ENCODE data around the gene PLLP.
"Not testable (repeated sequence)": the region's sequence is repeated elsewhere in the genome, so short reads cannot be mapped to it uniquely, and the experiment has no call there.

Gene PLLP

GRCh38 chr16:57303021-57303909 lies 18.8 kb upstream of the PLLP start:
- DNase-seq (ENCODE audit: low spot score), result no peak

DNA sequence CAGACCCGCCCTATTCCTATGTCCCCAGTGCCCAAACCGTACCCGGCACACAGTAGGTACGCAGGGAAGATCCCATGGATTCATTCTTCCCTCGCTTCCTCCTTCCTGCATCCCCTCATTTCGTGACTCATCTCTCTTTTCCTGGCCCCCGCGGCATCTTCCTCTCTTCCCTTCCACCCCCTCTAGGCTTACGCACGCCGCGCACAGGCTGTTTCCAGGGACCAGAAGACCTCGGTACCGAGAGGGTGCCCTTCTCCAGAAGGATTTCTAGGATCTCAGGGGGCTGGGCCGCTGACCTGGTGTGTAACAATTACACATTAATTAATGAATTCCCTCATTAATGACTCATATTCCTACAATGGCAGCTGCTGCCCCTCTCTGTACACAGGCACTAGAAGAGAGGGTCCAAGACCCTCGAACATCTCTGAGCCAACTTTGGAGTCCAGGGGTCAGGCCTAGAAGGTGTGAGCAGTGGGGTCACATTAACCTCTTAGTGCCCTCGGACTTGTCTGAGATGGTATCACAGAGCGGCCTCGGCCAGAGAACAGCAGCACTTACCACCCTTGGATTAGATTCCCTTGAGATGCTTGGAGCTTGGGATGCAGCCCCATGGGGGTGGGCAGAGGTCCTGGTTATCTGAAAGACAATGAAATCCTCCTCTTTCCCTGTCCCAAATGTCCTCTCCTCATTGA lies 16.8 kb upstream of the PLLP start:
- no peak for DNase-seq (ENCODE audit: low spot score)

DNA sequence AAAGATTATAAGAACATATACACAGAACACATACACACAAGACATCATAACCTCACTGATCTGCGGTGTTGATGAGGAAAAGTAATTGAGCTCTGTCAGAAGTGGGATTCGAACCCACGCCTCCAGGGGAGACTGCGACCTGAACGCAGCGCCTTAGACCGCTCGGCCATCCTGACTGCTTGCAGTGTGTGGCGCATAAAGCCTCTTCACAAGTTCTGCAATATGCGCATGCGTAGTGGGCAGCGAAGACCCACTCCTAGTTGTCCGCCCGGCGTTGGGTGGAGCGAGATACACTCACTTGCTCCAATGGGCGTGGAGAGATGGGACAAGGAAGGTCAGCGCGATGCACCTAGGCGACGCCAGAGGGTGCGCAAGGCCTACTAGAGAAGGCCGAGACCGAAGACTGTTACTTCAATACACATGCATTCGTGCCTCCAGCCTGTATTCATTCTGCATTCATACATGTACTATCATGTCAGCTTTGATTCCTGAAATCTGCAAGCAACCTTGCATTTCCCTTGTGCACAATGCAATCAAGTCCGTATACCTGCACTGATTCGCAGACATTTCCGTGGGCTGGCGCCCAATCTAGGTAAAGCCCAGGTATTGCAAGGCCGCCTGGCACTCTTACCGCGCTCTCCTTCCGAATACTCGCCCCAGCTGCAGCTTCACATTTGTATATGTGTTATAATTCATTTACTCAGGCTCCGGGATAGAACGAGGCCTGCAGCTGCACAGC lies 16.1 kb upstream of the PLLP start:
- peak; percentile 99 for DNase-seq (ENCODE audit: low spot score)

- peak; percentile 86 for DNase-seq (ENCODE audit: low spot score)
Observed at GRCh38 chr16:57299719-57300386, 15.4 kb upstream of the PLLP start.

- DNase-seq (ENCODE audit: low spot score), result peak; percentile 53
Observed at GRCh38 chr16:57299009-57299718, 14.7 kb upstream of the PLLP start.

DNA sequence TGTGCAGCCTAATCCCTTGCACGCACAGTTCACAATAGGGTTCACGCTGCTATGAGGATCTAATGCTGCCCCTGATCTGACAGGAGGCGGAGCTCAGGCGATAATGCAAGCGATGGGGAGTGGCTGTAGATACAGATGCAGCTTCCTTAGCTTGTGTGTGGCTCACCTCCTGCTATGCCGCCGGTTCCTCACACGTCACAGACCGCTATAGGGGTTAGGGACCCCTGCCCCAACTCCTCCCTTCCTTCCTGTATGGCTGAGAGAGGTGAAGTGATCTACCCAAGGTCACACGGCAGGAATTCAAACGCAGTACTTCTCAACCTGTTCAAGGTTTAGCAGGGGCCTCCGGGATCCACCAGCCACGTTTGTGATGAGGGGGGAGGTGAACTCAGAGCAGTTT lies 13.4 kb upstream of the PLLP start:
- DNase-seq (ENCODE audit: low spot score), result peak; percentile 45

- no peak for DNase-seq (ENCODE audit: low spot score)
Observed at GRCh38 chr16:57289391-57290257, 5.2 kb upstream of the PLLP start.

GRCh38 chr16:57285379-57285778 lies 907 bp upstream of the PLLP start:
- DNase-seq (ENCODE audit: low spot score), result no peak

GRCh38 chr16:57284952-57285363 lies 486 bp upstream of the PLLP start:
- DNase-seq (ENCODE audit: low spot score), result no peak

- no peak for DNase-seq (ENCODE audit: low spot score)
Observed at GRCh38 chr16:57283959-57284208, 588 bp downstream of the PLLP start.

DNA sequence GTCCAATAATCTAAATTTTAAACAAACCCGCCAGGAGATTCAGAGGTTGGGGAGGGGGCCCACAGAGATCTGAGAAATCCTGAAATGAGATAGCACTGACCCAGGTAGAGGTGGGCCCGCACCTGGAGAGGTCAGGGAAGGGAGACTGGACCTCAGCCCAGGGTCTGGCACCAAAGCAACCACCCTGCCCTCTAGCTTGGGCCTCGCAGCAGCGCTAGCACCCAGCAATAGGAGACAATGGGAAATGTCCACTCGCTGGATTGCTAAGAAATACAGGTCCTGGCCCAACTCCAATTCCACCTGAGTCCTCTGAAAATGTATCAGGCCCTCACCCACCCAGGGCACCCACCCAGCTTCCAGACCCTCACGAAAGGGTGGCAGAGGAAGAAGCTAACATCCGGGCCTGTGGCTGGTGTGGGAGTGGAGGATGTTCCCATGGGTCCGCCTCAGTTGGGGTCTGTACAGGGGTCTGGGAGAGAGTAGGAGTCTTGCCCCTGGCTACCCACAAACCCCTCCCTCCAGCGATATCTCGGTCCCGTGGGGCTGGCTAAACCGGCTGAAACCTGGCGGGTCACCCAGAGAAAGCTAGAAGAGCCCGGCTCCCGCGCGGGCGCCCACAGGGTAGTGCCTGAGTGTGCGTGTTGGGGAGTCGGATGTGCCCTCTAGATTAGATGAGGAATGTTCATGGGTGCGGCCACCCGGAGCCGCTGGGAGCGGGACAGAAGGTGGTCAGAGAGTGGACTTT lies 1.1 kb downstream of the PLLP start:
- DNase-seq (ENCODE audit: low spot score), result no peak

DNA sequence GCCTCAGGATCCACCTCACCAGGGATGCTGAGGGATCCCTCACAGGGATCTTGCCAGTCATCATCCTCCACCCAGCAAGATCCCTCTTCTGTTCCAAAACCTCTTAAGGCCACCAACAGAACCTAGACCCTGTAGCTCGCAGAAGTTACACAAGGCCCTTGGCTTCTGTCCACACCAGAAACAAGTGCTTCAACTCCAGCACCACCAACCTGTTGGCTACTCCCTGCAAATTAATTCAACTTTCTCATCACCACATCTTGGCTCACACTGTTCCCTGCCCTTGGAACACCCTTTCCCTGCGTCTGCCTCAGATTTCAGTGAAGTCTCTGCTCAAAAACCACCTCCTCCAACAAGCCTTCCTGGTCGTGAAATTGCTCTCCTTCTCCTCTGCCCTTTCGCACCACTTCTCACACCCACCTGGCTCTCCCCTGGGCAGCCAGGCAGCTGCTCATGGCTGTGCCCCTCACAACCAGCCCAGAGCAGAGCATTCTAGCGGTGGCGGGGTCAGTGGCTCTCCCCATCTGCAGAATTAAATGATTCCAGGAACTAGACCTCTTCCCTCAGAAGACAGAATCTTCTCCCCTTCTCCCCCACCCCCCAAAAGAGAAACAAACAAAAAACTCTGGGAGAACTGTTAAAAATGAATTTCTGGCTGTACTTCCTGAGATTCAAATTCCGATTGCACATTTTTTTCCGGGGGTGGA lies 1.8 kb downstream of the PLLP start:
- DNase-seq (ENCODE audit: low spot score), result no peak

GRCh38 chr16:57281791-57282190 lies 2.7 kb downstream of the PLLP start:
- DNase-seq (ENCODE audit: low spot score), result no peak

- DNase-seq (ENCODE audit: low spot score), result no peak
Observed at GRCh38 chr16:57279780-57280638, 4.5 kb downstream of the PLLP start.

- no peak for DNase-seq (ENCODE audit: low spot score)
Observed at GRCh38 chr16:57278494-57278893, 6.0 kb downstream of the PLLP start.

GRCh38 chr16:57277586-57277985 lies 6.9 kb downstream of the PLLP start:
- DNase-seq (ENCODE audit: low spot score), result peak; percentile 65

DNA sequence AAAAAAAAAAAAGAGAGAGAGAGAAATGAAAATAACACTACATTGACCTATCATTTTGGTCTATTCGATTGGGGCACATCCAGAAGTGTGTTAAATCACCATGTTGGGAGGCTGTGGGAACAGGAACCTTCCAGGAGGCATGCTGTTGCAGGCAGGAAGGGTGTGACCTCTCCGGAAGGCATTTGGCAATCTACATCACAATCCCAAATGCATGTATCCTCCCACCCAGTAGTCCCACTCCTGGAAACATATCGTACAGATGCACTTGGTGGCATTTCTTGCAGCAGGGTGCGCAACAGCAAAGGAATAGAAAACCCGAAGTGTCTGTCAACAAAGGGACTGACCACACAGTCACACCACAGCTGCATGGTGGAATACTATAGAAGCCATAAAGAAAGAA lies 7.9 kb downstream of the PLLP start:
- DNase-seq (ENCODE audit: low spot score), result no peak

- not testable (repeated sequence) for DNase-seq (ENCODE audit: low spot score)
Observed at GRCh38 chr16:57275946-57276345, 8.5 kb downstream of the PLLP start.

Data from CD4-positive, alpha-beta T cell treated with Interleukin-15 for 4 hours (primary cell).